Lower leg skin (tissue), 4 donors: ENCODE results near the gene PTGIS. TPM values are rescaled to one million over a fixed set of nuclear protein-coding genes. Genes with fewer than 3 reads are reported as not detected.

ENCODE experiments used
- DNase-seq, 2 donors: peaks; one replicate each; pipeline ENCODE4 v3.0.0-alpha.2; 2019; ENCODE audit warnings: low spot score in 2 of 2
- H3K4me3 ChIP-seq: fragments of 200-600 bp; sonication (generic); 2 replicates; pipeline ENCODE4 v1.5.1; 2017; ENCODE audit warnings: mild to moderate bottlenecking, low read depth; ENCODE audit not compliant: poor library complexity, severe bottlenecking
- CTCF ChIP-seq, 3 donors: fragments of 450-650 bp; IDR thresholded peaks; one replicate each; pipeline ENCODE4 v1.5.1; 2016; ENCODE audit warnings: antibody characterized with exemption in 3 of 3, mild to moderate bottlenecking in 3 of 3, moderate library complexity in 2 of 3
- POLR2A ChIP-seq, 2 donors: fragments of 450-650 bp; IDR thresholded peaks; one replicate each; pipeline ENCODE4 v1.6.1; 2016 to 2017; ENCODE audit warnings: antibody characterized with exemption in 2 of 2, mild to moderate bottlenecking in 1 of 2, moderate library complexity in 1 of 2
- WGBS, 2 donors: methylation state at CpG; one replicate each; pipeline ENCODE4 v1.1.5; 2018; 5-methylcytosine and 5-hydroxymethylcytosine counted together
- intact Hi-C: fragments of 100-400 bp; cut with DNase I; formaldehyde crosslinking; loops from one replicate; pipeline ENCODE4 v1.15.0; 2023; ENCODE audit warnings: low total_unique reads
- total RNA-seq, 4 donors: library from RNA; depleted of rRNA; stranded (reverse); fragments of >200 nt; gene quantifications; one replicate each; pipeline ENCODE4 v1.1.0, GENCODE V29; 2016

The PTGIS gene
- total RNA-seq, 4 donors from 2014 or later = 2.3 to 13.3 (median 9.1) TPM

- no peak overlapping the region for H3K4me3 ChIP-seq
- intact Hi-C loops = no loop called here
- no peak for DNase-seq
- TF ChIP-seq POLR2A (IDR thresholded peaks at IDR 0.05) (no peak), CTCF (IDR thresholded peaks at IDR 0.05) (no peak)
Observed at GRCh38 chr20:49592120-49592519, 24.2 kb upstream of the PTGIS start.

GRCh38 chr20:49591217-49591865 lies 23.4 kb upstream of the PTGIS start:
- DNase-seq = no peak

GRCh38 chr20:49590163-49591017 lies 22.5 kb upstream of the PTGIS start:
- TF ChIP-seq POLR2A (IDR thresholded peaks at IDR 0.05) = no peak
- TF ChIP-seq CTCF (IDR thresholded peaks at IDR 0.05) = no peak
- WGBS, 2 donors = 84 to 88% methylated on average over 8 of the region's 8 CpGs
- no peak for DNase-seq
- no peak overlapping the region for H3K4me3 ChIP-seq
- intact Hi-C loops = no loop called here

More at GRCh38 chr20:49591217-49591865, 23.4 kb upstream of the PTGIS start:
- TF ChIP-seq POLR2A (IDR thresholded peaks at IDR 0.05) = no peak
- H3K4me3 ChIP-seq = no peak overlapping the region
- WGBS, 2 donors = 54 to 71% methylated on average over 4 of the region's 4 CpGs
- intact Hi-C loops = no loop called here

- TF ChIP-seq POLR2A (IDR thresholded peaks at IDR 0.05) (no peak), CTCF (IDR thresholded peaks at IDR 0.05) (no peak)
- intact Hi-C loops = no loop called here
- H3K4me3 ChIP-seq = no peak overlapping the region
- 92 to 95% methylated on average over 6 of the region's 6 CpGs for WGBS, 2 donors
- DNase-seq = no peak
Observed at GRCh38 chr20:49589747-49590146, 21.8 kb upstream of the PTGIS start.

- DNase-seq = no peak
- H3K4me3 ChIP-seq = no peak overlapping the region
- 53 to 55% methylated on average over 10 of the region's 10 CpGs for WGBS, 2 donors
- no peak for TF ChIP-seq CTCF (IDR thresholded peaks at IDR 0.05)
- no peak for TF ChIP-seq POLR2A (IDR thresholded peaks at IDR 0.05)
- intact Hi-C loops = no loop called here
Observed at GRCh38 chr20:49587111-49587570, 19.2 kb upstream of the PTGIS start.

- intact Hi-C loops = no loop called here
- no peak for DNase-seq
- H3K4me3 ChIP-seq = no peak overlapping the region
- TF ChIP-seq CTCF (IDR thresholded peaks at IDR 0.05) = no peak
- WGBS, 2 donors = 67 to 79% methylated on average over 9 of the region's 9 CpGs
Observed at GRCh38 chr20:49585585-49586245, 17.8 kb upstream of the PTGIS start.
